WTC11 (cell line): ENCODE data around the gene PHOX2B.

Experiments used
- ELF4 ChIP-seq: sonication (generic); formaldehyde crosslinking; IDR thresholded peaks from 2 replicates; pipeline ENCODE4 v1.8.1; 2022; ENCODE audit warnings: low read depth, mild to moderate bottlenecking, moderate library complexity, missing genetic modification reagents
- EMX1 ChIP-seq: fragments of 250-450 bp; sonication (Bioruptor Pico); IDR thresholded peaks from 2 replicates; pipeline ENCODE4 v1.8.0; 2021; ENCODE audit warnings: mild to moderate bottlenecking
- ESRRA ChIP-seq: sonication (generic); formaldehyde crosslinking; IDR thresholded peaks from 2 replicates; pipeline ENCODE4 v1.8.1; 2022; ENCODE audit warnings: mild to moderate bottlenecking, missing genetic modification reagents, borderline replicate concordance
- HMGA2 ChIP-seq: fragments of 250-450 bp; sonication (Bioruptor Pico); IDR thresholded peaks from 2 replicates; pipeline ENCODE4 v1.4.0; 2021; ENCODE audit warnings: mild to moderate bottlenecking, moderate library complexity
- NFE2L1 ChIP-seq: sonication (generic); formaldehyde crosslinking; IDR thresholded peaks from 2 replicates; pipeline ENCODE4 v1.8.1; 2023; ENCODE audit warnings: missing genetic modification reagents
- SMAD3 ChIP-seq: sonication (generic); formaldehyde crosslinking; IDR thresholded peaks from 2 replicates; pipeline ENCODE4 v1.8.0; 2022; ENCODE audit warnings: missing genetic modification reagents, mild to moderate bottlenecking, borderline replicate concordance
- TF ChIP-seq, protein P1 (sequence below): fragments of 200-600 bp; IDR thresholded peaks from 2 replicates; pipeline ENCODE4 v1.8.0; 2022; ENCODE audit warnings: antibody characterized with exemption
- TF ChIP-seq, protein P2 (sequence below): fragments of 250-450 bp; sonication (Bioruptor Pico); conservative IDR thresholded peaks from 2 replicates; pipeline ENCODE4 v1.9.0; 2021; ENCODE audit warnings: mild to moderate bottlenecking
- TF ChIP-seq, protein P3 (sequence below): sonication (generic); formaldehyde crosslinking; IDR thresholded peaks from 2 replicates; pipeline ENCODE4 v1.8.0; 2022; ENCODE audit warnings: mild to moderate bottlenecking, missing genetic modification reagents
- TF ChIP-seq, protein P4 (sequence below): sonication (generic); formaldehyde crosslinking; IDR thresholded peaks from 2 replicates; pipeline ENCODE4 v1.8.1; 2023; ENCODE audit warnings: mild to moderate bottlenecking, missing genetic modification reagents, borderline replicate concordance
- TF ChIP-seq, protein P5 (sequence below): sonication (generic); formaldehyde crosslinking; conservative IDR thresholded peaks from 2 replicates; pipeline ENCODE4 v1.8.1; 2023; ENCODE audit warnings: mild to moderate bottlenecking, low read depth, missing genetic modification reagents, moderate library complexity
- TF ChIP-seq, protein P6 (sequence below): sonication (generic); formaldehyde crosslinking; IDR thresholded peaks from 2 replicates; pipeline ENCODE4 v1.8.0; 2023; ENCODE audit warnings: missing genetic modification reagents, mild to moderate bottlenecking, borderline replicate concordance
- TF ChIP-seq, protein P7 (sequence below): sonication (generic); formaldehyde crosslinking; IDR thresholded peaks from 2 replicates; pipeline ENCODE4 v1.8.1; 2023; ENCODE audit warnings: mild to moderate bottlenecking, missing genetic modification reagents

DNA sequence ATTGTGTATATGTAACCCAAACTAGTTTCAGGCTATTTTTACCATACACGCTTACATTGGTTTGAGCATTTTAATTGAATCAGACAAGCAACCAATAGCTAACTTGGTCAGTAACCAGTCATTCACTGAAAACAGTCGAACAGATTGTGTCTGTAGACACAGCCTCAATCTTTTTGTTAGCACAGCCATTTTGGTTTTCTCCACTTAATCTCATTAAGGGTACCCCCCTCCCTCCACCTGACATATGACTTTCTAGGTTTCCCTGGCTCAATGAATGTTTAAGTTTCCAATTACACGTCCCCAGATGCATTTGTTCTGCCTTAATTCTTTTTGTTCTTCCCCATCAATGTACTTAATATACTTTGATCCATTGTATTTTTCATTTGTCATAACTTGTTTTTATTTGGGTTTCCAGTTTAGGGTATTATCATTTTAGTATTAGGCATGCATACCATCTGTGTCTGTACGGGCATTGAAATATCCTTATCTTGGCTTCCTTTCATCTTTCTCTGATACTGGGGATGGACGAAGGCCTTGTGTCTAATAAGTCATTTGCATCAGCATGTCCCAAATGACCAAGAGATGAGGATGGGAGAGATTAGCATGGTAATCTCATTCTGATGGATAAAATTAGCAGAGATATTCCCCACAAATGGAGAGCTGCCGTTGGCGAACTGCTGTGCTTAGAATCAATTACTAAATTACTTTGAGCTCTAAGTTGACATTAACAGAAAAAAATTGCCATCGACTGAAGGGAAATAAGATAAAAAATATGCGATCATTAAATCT lies 35.9 kb upstream of the PHOX2B start:
- TF ChIP-seq, protein P1, sequence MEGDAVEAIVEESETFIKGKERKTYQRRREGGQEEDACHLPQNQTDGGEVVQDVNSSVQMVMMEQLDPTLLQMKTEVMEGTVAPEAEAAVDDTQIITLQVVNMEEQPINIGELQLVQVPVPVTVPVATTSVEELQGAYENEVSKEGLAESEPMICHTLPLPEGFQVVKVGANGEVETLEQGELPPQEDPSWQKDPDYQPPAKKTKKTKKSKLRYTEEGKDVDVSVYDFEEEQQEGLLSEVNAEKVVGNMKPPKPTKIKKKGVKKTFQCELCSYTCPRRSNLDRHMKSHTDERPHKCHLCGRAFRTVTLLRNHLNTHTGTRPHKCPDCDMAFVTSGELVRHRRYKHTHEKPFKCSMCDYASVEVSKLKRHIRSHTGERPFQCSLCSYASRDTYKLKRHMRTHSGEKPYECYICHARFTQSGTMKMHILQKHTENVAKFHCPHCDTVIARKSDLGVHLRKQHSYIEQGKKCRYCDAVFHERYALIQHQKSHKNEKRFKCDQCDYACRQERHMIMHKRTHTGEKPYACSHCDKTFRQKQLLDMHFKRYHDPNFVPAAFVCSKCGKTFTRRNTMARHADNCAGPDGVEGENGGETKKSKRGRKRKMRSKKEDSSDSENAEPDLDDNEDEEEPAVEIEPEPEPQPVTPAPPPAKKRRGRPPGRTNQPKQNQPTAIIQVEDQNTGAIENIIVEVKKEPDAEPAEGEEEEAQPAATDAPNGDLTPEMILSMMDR, result no peak
- TF ChIP-seq NFE2L1 (CRISPR knock-in tag) (no peak), HMGA2 (CRISPR knock-in tag) (no peak), SMAD3 (CRISPR knock-in tag) (no peak), ESRRA (no peak), EMX1 (no peak), ELF4 (CRISPR knock-in tag) (no peak)
- TF ChIP-seq, protein P2, sequence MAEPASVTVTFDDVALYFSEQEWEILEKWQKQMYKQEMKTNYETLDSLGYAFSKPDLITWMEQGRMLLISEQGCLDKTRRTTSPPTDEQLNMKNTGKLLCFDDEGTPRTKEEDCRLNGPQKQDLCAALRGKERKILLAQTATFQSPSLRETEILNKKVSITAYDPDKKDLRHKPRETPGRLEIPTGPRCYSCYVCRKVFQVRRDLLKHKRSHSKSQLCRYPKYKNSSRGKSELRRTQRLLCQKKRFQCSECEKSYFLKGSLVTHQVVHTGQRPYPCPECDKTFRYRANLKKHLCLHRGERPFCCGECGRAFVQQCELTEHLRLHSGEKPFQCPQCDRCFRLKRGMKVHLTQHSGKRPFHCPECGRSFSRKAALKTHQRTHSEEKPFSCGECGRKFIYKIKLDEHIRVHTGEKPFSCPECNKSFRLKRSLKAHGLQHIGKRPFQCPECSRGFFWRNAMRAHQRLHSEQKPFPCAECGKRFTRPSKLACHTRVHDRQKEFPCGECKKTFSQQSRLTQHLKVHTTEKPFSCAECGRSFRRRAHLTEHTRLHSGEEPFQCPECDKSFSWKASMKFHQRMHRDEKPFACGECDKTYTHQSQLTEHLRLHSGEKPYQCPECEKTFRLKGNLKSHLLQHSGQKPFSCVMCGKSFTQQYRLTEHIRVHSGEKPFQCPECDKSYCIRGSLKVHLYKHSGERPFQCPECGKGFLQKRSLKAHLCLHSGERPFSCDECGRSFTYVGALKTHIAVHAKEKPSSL (CRISPR knock-in tag), result no peak
- TF ChIP-seq, protein P3, sequence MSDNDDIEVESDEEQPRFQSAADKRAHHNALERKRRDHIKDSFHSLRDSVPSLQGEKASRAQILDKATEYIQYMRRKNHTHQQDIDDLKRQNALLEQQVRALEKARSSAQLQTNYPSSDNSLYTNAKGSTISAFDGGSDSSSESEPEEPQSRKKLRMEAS (CRISPR knock-in tag), result no peak
- TF ChIP-seq, protein P4, sequence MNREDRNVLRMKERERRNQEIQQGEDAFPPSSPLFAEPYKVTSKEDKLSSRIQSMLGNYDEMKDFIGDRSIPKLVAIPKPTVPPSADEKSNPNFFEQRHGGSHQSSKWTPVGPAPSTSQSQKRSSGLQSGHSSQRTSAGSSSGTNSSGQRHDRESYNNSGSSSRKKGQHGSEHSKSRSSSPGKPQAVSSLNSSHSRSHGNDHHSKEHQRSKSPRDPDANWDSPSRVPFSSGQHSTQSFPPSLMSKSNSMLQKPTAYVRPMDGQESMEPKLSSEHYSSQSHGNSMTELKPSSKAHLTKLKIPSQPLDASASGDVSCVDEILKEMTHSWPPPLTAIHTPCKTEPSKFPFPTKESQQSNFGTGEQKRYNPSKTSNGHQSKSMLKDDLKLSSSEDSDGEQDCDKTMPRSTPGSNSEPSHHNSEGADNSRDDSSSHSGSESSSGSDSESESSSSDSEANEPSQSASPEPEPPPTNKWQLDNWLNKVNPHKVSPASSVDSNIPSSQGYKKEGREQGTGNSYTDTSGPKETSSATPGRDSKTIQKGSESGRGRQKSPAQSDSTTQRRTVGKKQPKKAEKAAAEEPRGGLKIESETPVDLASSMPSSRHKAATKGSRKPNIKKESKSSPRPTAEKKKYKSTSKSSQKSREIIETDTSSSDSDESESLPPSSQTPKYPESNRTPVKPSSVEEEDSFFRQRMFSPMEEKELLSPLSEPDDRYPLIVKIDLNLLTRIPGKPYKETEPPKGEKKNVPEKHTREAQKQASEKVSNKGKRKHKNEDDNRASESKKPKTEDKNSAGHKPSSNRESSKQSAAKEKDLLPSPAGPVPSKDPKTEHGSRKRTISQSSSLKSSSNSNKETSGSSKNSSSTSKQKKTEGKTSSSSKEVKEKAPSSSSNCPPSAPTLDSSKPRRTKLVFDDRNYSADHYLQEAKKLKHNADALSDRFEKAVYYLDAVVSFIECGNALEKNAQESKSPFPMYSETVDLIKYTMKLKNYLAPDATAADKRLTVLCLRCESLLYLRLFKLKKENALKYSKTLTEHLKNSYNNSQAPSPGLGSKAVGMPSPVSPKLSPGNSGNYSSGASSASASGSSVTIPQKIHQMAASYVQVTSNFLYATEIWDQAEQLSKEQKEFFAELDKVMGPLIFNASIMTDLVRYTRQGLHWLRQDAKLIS (CRISPR knock-in tag), result no peak
- TF ChIP-seq, protein P5, sequence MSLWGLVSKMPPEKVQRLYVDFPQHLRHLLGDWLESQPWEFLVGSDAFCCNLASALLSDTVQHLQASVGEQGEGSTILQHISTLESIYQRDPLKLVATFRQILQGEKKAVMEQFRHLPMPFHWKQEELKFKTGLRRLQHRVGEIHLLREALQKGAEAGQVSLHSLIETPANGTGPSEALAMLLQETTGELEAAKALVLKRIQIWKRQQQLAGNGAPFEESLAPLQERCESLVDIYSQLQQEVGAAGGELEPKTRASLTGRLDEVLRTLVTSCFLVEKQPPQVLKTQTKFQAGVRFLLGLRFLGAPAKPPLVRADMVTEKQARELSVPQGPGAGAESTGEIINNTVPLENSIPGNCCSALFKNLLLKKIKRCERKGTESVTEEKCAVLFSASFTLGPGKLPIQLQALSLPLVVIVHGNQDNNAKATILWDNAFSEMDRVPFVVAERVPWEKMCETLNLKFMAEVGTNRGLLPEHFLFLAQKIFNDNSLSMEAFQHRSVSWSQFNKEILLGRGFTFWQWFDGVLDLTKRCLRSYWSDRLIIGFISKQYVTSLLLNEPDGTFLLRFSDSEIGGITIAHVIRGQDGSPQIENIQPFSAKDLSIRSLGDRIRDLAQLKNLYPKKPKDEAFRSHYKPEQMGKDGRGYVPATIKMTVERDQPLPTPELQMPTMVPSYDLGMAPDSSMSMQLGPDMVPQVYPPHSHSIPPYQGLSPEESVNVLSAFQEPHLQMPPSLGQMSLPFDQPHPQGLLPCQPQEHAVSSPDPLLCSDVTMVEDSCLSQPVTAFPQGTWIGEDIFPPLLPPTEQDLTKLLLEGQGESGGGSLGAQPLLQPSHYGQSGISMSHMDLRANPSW (CRISPR knock-in tag), result no peak
- TF ChIP-seq, protein P6, sequence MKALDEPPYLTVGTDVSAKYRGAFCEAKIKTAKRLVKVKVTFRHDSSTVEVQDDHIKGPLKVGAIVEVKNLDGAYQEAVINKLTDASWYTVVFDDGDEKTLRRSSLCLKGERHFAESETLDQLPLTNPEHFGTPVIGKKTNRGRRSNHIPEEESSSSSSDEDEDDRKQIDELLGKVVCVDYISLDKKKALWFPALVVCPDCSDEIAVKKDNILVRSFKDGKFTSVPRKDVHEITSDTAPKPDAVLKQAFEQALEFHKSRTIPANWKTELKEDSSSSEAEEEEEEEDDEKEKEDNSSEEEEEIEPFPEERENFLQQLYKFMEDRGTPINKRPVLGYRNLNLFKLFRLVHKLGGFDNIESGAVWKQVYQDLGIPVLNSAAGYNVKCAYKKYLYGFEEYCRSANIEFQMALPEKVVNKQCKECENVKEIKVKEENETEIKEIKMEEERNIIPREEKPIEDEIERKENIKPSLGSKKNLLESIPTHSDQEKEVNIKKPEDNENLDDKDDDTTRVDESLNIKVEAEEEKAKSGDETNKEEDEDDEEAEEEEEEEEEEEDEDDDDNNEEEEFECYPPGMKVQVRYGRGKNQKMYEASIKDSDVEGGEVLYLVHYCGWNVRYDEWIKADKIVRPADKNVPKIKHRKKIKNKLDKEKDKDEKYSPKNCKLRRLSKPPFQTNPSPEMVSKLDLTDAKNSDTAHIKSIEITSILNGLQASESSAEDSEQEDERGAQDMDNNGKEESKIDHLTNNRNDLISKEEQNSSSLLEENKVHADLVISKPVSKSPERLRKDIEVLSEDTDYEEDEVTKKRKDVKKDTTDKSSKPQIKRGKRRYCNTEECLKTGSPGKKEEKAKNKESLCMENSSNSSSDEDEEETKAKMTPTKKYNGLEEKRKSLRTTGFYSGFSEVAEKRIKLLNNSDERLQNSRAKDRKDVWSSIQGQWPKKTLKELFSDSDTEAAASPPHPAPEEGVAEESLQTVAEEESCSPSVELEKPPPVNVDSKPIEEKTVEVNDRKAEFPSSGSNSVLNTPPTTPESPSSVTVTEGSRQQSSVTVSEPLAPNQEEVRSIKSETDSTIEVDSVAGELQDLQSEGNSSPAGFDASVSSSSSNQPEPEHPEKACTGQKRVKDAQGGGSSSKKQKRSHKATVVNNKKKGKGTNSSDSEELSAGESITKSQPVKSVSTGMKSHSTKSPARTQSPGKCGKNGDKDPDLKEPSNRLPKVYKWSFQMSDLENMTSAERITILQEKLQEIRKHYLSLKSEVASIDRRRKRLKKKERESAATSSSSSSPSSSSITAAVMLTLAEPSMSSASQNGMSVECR (CRISPR knock-in tag), result no peak
- TF ChIP-seq, protein P7, sequence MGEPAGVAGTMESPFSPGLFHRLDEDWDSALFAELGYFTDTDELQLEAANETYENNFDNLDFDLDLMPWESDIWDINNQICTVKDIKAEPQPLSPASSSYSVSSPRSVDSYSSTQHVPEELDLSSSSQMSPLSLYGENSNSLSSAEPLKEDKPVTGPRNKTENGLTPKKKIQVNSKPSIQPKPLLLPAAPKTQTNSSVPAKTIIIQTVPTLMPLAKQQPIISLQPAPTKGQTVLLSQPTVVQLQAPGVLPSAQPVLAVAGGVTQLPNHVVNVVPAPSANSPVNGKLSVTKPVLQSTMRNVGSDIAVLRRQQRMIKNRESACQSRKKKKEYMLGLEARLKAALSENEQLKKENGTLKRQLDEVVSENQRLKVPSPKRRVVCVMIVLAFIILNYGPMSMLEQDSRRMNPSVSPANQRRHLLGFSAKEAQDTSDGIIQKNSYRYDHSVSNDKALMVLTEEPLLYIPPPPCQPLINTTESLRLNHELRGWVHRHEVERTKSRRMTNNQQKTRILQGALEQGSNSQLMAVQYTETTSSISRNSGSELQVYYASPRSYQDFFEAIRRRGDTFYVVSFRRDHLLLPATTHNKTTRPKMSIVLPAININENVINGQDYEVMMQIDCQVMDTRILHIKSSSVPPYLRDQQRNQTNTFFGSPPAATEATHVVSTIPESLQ, result no peak
